HG02973 (cell line): ENCODE measurements around the gene ATP1A3.
"Not testable (repeated sequence)": the region's sequence is repeated elsewhere in the genome, so short reads cannot be mapped to it uniquely, and the experiment has no call there.

Experiments used
- ATAC-seq: cut with Tn5 transposase; IDR thresholded peaks from one replicate; pipeline ENCODE4 v1.9.1; 2021; ENCODE audit warnings: moderate library complexity; ENCODE audit not compliant: unreplicated experiment

Gene ATP1A3

DNA sequence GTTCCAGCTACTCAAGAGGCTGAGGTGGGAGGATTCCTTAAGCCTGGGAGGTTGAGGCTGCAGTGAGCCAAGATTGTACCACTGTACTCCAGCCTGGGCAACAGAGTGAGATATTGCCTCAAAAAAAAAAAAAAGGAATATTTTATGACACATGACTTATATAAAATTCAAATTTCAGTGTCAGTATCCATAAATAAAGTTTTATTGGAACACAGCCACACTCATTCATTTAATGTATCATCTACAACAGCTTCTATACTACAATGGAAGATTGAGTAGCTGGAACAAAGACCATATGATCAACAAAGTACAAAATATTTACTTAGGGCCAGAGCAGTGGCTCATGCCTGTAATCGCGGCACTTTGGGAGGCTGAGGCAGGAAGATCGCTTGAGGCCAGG, 18.7 kb upstream of the ATP1A3 start:
- not testable (repeated sequence) for ATAC-seq

DNA sequence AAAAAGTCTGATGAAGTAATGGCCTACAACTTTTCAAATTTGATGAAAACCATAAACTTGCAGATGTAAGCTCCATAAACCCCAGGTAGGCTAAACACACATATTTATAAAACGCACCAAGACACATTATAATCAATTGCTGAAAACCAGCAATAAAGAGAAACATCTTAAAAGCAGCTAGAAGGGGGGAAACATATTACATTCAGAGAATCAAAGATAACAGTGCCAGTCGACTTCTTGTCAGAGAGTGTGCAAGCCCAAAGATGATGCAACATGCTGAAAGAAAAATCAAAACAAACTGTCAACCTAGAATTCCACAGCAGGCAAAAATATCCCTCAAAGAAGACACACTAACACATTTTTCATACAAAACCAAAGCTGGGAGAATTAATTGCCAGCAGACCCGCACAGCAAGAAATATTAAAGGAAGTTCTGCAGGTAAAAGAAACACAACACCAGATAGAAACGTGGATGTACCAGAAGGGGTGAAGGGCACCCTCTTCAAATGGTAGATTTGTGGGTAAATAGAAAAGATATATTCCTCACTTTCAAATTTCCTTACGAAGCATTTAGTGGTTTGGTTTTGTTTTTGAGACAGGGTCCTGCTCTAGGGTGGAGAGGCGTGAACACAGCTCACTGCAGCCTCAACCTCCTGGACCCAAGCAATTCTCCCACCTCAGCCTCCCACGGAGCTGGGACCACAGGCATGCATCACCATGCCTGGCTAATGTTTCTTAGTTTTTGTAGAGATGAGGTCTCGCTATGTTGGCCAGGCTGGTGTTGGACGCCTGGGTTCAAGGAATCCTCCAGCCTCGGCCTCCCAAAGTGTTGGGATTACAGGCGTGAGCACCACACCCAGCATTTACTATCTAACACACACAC, 16.5 kb upstream of the ATP1A3 start:
- no peak for ATAC-seq

DNA sequence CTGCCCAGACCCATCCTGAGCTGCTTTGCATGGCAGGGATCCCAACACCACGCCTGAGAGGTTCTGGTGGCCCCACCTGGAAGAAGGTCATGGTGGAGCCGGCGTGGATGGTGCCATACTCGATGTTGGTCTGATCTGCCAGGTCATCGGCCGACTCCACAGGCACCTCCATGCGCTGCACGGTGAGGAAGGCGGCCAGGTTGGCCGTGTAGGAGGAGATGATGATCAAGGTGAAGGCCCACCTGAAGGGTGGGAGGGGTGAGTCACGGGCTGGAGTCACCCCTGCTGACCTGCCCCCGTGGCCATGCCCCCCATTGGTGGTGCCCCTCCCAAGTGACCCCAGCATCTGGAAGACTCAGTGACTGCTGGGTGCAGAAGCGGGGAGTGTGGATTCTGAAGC, 12.5 kb upstream of the ATP1A3 start:
- ATAC-seq = no peak

DNA sequence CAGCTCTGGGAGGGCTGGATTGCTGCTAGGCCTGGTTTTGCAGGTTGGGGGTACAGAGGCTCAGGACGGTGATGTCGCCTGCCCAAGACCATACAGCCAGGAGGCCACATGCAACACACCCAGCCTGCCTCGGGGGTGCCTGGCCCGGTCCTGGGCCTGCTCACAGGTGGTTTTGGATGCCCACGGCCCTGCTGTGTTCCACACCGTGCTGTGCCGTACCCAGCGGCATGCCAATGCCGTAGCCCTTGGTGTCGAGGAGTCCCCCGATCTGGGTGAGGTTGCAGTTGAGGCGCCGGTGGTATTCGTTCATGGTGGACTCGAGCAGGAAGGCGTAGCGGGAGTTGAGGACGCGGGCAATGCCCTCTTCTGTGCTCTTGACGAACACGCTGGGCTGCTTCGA, 11.5 kb upstream of the ATP1A3 start:
- ATAC-seq = no peak

DNA sequence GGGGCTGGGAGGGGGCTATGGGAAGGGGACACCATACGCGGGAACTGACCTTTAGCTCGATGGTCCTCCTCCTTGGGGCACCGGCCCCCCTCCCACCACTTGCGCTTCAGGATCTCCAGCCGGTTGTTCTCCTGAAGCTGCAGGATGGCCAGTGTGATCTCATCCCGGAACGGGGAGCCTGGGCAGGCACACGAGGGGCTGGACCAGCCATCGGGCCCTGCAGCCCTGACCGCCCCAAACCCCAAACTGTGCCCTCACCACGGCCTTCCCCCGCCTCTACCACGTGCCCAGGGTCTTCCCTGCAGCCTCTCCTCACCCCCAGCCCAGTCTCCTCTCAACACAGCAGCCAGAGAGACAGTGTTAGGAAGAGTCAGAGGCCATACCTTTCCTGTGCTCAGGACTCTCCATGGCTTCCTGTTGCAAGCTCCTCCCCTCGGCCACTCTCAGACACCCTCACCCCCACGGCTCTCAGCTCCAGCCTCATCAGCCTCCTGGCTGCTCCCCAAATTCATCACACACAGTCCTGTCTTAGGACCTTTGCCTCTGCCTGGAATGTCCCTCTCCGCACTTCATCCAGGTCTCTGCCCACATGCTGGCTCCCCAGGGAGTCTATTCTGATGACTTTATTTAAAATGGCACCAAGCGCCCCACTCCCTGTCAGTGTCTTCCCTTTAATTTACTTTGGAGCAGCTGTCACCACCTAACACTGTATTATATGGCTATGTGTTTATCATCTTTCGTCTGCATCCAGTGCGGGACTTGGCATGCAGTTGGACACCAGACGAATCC, 9.7 kb upstream of the ATP1A3 start:
- no peak for ATAC-seq

DNA sequence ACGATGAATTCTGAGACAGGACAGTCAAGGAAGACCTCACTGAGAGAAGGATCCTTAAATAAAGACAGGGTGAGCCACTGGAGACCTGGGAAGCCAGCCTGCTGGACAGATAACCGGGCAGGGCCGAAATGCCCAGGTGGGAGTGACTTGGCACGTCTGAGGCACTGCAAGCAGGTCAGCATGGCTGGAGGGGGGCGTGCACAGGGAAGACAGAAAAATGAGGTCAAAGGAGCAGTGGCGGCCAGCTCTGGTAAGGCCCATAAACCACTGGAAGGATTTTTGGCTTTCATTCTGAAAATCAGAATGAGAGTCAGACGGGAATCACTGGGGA, 5.8 kb upstream of the ATP1A3 start:
- no peak for ATAC-seq

DNA sequence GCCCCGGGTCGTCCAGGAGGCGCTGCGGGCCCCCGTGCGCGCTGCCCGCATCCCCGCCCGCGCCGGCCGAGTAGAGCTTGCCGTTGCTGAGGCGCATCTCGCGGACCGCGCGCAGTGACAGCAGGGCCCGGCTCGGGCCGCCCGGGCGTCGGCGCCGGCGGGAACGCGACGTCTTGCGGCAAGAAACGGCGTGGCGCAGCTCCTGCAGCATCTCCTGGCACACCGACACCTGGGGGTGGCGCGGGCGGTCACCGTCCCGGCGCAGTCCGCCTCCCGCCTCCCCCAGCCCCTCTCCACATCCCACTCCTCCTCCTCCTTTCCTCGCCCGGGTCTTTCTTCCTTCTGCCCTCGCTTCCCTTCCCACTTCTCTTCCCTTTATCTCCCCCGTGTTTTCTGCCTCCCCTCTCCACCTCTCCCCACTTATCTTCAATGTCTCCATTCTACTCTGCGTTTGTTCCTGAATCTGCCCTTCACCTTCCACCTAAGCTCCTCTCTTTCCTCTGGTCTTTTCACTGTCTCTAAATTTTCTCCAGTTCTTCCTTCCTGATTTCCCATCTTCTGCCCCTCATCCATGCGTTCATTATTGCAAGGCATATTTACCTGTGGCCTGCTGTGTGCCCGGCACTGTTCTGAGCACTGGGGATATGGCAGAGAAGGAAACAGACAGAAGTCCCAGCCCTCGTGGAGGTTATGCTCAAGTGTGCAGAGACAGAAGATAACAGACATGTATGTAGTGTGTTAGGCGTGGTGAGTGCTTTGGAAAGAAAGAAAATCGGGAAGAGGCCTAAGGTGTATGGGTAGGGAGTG, 5.2 kb upstream of the ATP1A3 start:
- ATAC-seq = no peak

DNA sequence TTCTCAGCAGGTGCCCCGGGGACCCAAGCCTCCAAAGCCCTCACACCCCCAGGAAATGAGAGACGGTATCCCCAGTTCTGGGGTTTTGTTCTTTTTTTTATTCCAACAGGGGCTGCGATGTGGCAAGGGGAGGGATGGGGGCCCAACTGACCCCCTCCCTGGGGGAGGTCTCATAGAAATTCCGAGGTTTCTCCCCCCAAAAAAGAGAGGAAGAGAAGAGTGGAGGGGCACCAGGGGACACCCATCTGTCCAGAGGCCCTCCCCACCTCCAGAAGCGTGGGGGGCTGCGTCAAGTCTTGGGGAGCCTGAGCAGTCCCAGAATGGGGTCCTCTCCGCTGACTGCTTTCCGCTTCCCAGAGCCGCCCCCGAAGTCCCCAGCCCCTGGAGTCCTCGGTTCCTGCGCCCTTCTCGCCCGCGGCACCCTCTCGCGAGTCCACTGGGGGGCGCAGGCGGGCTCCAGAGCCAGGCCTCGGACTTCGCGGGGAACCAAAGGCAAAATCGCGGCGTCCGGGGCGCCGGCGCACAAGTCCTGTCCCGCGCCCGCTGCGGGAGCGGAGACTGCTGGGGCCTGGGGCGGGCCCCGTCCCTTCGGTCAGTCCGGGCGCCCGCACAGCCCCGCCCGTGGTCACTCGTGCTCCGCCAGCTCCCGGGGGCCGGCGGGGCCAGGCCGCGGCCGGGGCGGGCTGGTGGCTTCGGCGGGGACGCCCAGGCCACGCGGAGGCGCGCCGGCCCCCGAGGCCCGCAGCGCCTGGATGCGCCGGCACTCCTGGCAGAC, 4.4 kb upstream of the ATP1A3 start:
- ATAC-seq = no peak

DNA sequence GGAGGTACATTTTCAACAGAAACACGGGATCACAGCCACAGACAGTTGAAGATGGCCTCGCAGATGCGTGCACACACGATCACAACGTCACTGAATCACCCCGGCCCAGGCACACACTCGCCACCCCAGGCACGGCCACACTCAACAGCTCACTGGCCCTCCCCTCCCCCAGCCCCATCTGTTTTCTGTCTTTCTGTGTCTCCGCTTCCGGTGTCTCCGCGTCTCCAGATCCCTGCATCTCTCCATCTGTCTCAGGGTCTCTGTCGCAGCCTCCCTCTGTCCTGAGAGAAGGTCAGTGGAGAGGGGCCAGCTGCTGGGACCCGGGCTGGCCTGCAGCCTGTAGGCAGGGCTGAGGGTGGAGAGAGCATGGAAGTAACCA, 3.8 kb upstream of the ATP1A3 start:
- no peak for ATAC-seq

DNA sequence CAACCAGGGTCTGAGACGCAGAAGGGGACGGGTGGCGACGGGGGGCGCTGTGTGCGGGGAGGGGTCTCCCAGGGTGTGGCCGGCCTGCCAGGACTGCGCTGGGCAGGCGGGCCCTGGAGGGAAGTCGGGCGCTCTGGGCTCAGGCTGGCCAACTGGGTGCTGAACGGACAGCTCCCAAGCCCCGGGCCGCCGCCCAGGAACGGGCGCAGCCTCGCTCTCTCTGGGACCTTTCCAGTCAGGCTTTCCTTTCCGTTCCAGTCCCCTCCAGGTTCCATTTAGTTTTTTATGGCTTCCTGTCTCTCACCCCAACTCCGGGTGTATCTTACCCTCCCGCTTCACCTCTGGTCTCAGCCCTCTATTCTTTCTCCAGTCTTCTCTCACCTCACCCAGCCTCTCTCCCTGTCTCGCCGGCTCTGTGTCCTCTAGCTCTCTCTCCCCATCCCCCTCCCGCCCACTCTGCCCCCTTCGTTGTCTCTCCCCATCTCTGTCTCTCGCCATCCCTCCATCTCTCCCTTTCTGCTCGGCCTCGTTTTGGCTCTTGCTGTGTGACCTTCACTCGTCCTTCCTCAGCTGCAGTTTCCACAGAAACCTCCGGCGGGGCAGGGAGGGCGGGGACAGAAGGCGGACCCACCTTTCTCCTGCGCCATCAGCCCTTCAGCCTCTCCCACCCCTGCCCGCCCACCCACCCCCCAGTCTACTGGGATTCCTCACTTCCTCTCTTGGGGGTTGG, 3.3 kb upstream of the ATP1A3 start:
- ATAC-seq = no peak

DNA sequence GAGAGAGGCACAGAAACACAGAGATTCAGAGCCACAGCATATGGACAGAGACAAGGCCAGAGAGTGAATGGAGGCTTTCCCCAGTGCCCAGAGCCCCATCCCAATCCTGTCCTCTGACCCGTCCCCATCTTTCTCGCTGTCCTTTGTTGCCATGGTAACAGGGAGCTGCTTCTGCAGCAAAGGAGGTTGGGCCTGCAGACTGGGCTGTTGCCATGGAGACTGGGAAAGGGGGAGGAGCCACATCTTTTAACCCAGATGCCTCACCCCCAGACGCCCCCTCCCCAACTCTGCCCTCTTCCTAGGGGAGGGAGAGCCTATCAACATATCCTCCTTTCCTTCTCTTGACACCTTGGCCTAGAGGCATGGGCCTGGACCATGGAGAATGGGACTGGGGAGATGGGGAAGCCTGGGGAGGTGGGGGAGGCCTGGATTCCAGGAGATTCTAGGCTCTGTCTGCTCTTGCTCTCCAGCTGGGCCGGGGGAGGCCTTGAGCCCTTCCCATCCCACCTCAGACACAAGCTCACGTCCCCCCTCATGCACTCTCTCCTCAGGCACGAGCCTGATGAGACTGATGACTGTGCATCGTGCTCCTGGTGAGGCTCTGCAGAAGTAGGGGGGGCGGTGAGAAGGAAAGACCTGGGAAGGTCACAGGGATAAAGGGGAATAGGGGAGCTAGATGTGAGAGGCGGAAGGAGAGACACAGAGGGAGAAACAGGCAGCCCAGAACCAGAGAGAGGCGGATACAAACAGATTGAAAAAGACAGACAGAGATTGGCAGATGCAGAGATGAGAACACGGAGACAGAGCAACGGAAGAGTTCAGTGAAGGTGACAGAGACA, 2.1 kb upstream of the ATP1A3 start:
- ATAC-seq = no peak

DNA sequence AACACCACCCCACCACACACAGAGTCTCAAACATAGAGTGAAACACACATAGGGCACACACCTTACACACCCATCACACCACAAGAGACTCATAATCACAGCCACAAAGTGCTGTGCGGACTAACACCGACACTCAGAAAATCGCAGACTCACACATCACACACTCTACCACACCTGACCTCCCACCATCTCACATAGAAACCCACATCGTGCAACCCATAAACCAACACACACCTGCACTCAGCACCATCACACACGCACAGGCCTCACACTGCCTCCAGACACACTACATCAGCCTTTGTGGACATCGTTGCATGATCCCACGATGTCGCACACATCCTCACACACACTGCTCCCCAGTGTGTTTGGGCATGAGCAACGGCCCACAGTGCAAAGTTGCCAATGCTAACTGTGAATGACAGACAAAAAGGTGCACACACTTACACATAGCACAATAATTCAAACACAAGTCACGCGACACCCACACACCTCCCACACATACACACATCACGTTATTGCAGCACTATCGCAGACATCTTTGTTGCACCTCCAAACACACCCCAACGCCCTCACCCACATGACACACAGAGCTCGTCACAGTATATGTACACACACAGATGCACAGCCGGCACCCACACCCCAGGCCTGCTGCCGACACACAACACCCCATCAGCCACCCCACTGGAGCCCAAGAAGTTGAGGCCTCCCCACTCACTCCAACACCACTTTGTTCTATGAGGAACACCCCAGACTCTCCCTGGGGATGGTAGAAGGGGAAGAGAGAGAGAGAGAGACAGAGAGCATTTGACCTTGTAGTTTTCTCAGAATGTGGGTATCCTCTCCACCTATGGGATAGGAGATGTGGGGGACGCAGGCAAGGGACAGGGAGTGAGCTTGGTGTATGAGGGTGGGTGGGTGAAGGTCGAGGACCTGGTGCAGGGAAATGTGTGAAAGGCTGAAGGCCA, 1.2 kb upstream of the ATP1A3 start:
- no peak for ATAC-seq

DNA sequence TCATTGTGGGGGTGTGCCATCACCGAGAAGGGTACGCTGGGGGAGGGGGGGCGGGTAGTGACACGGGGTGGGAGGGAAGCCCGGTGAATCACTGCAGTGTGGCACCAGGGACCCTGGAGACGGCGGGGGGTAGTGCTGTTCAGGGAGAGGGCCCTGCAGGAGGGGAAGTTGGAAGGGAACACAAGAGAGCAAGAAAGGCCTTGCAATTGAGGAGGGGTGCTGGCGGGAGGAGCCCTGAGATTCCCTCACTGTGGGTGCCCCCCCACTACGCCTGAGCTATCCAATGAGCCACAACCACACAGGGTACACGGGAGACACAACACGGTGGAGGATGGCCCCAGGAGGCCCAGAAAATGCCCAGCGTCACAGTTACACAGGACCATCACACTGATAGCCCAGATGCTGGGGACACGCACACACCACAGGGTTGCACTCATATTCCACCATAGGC, 516 bp upstream of the ATP1A3 start:
- no peak for ATAC-seq

DNA sequence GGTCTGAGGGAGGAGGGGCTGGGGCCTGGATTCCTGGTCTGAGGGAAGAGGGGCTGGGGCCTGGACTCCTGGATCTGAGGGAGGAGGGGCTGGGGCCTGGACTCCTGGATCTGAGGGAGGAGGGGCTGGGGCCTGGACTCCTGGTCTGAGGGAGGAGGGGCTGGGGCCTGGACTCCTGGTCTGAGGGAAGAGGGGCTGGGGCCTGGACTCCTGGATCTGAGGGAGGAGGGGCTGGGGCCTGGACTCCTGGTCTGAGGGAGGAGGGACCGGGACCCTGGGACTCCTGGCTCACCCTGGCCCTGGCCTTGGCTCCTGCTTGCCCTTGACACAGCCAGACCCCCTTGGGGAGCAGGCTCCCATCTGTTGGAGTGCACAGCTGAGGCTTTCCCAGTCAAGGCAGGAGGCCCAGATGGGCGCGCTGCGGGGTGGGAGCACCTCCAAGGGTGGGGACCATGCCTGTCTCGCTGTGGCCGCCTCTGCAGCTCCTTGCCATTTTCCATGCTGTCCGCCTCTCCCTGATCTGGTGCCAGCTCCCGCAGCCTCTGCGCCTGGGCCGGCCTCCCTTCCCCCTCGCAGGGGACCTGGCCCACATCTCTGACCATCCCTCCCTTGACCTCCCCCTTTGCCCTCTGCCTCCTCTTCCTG, 2.0 kb downstream of the ATP1A3 start:
- ATAC-seq = not testable (repeated sequence)

DNA sequence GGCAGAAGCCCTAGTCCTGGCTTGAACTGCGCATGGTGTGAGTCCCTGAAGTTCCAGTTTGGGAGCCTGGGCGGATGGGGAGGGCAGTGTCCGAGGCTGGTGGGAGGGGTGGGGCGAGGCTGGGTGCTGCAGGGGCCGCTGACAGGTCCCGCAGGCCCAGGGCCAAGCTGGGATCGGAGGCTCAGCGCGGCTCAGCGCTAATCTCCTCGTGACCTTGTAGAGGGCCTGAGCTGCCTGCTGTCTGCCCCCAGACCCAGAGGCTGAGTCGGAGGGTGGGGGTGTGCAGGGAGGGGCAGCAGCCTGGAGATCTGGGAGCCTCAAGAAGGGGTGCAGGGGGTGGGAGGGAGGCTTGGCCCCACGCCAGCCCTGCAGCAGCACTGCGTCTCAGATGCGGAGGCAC, 3.0 kb downstream of the ATP1A3 start:
- no peak for ATAC-seq

DNA sequence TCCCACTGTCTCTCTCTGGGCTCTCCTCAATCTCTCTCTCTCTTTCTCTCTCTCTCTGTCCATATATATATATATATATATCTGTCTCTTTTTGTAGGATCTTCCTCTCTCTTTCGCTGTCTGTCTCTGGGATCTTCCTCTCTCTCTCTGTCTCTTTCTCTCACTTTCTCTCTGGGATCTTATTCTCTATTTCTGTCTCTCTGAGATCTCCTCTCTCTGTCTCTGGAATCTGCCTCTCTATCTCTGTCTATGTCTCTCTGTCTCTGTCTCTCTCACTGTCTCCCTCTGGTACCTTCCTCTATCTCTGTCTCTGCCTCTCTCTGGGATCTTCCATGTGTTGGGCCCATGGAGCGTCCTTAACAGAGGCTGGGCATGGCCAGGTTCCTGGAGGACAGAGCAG, 3.4 kb downstream of the ATP1A3 start:
- ATAC-seq = no peak

DNA sequence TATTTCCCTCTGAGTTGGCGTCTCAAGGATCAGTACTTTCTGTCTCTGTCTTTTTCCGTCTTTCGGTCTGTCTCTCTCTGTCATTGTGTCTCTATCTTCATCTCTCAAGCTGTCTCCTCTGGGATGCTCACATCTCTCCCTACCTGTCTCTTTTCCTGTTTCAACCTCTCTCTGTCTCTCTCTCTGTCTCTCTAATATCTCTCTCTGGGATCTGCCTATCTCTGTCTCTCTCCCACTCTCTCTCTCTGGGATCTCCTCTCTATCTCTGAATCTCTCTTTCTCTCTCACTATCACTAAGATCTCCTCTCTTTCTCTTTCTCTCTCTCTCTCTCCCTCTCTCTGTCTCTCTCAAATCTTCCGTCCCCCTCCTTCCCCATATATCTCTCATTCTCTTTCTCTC, 4.0 kb downstream of the ATP1A3 start:
- no peak for ATAC-seq

DNA sequence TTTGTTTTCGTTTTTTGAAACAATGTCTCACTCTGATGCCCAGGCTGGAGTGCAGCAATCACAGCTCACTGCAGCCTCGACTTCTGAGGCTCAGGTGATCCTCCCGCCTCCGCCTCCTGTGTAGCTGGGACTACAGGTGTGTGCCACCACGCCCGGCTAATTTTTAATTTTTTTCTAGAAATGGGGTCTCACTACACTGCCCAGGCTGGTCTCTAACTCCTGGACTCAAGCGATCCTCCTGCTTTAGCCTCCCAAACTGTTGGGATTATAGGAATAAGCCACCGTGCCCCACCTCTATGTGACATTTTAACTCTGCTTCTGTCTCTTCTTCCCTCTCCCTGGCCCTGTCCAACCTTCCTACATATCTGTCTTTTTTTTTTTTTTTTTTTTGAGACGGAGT, 5.1 kb downstream of the ATP1A3 start:
- ATAC-seq = no peak
